HG03469 (cell line): ENCODE measurements around the gene NRP2.

Experiments used
- ATAC-seq: cut with Tn5 transposase; IDR thresholded peaks from one replicate; pipeline ENCODE4 v1.9.1; 2021; ENCODE audit warnings: mild to moderate bottlenecking, moderate library complexity, moderate number of reproducible peaks; ENCODE audit not compliant: unreplicated experiment

The NRP2 gene

DNA sequence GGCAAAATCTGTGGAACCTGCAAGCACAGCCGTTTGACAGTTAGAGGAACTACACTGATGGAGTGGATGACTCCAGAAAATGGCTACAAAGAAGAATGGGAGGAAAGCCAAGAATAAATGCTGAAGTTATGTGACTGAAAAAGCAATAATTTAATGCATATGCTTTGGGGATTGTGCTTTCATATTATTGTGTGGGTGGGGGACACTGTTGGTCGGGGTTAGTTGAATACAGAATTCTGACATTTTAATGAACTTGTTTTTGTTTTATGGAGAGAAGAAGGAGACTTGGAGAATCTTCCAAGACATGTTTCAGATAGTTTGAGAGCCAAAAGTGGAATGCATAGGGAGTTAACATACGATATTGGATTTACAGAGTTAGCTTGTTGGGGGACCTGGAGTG is 68.5 kb downstream of the NRP2 start:
- no peak for ATAC-seq

DNA sequence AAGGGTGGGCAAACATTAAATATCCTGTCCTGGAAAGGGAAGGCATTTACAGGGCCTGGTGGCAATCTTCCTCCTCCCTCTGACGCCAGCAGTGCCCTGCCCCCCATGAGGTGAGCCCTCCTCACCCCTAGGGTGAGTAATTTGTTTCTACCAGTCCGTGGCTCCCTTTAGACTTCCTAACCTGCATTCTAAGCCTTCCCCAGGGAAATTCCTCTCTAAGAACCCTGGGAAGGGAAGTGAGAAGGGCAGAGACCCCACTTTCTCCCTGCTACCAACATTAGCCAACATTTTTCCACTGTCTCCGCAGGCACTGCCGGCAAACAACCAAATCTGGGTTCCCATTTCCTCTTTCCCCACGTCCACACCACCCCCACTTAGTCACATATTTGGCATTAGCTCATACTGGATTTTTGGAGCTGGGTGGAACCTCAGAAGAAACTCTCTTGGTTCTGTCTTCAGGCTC is 69.3 kb downstream of the NRP2 start:
- ATAC-seq, result no peak

DNA sequence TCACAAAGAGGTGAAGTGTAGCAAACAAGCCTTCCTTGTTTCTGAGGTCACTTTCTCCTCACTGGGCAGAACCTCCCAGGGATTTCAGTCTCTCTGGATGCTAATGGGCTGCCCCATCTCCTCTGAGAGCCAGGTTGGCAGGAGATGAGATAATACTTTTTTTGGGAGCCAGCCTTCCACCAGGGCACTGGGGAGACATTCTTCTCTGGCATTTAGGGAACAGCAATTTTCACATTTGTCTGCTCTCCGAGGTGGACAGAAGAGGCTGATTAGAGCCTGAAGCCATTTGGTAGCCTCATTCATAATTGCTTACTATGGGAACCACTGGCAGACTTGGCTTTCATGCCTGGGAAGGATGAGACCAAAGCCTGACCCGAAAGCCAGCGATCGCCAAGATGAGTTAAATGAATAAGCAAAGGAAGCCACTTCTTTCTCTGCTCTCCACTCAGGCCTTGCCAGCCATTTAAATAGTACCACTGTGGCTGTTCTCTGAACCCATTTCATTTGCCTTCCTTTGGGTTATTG is 70.1 kb downstream of the NRP2 start:
- no peak for ATAC-seq

DNA sequence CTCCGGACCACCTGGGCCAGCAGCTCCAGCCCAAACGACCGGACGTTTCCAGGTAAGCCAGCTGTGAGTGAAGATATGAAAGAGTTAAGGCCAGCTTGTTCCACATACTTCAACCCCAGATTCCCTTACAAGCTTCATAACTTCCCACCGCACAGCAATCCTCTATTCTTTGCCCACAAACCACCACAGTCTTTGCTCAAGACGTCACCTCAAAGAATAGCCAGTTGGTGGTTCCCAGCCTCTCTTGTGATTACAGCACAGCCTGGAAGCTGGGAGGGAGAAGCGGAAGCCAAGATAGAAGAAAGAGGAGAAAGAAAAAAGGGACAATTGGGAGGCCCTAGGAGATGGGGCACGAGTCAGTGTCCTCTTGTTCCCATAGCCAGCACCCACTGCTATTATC is 70.6 kb downstream of the NRP2 start:
- no peak for ATAC-seq

DNA sequence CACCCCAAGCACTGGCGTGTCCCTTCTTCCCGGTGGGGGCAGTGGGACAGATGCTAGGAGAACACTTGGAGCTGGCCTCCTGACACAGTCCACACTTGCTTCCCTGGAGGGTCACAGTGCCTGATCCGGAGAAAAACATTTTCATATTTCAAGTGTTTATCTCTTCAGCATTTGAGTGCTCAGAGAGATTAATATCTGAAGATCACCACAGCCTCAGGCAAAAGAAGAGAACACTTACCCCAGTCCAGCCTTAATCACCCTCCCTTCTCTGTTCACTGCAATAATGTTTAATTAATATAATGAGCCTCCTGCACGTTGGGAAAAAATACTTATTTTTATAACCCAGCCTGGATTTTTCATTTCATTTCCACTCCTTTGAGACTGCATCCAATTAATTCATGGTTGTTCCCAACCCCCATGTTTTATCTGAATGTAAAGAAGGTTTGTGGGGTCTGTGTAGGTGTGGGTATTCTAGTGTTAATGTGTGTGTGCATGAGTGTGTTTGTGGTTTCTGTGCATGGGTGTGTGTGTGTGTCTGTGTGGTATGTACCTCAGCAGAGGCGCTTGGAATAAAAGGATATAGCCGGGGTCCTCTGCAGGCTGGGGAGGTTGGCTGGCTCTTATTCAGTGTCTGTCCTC is 72.1 kb downstream of the NRP2 start:
- ATAC-seq, result no peak

DNA sequence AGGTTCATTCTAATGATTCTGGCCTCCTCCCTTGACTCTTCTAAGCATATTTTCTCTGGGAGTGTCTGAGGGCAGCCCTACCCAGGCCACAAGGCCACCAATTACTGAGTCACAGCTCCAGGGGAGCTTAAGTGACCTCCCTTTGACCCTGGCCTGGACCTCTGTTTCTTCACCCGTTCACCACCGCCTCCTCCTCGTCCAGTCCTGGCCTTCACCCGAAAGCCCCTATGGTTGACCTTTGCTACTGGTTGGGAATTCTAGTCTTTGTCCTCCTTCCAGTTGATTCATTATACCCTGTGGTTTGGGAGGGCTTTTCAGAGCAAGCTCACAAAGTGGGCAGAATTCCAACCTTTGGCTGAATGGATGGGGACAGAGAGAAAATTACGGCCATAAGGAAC is 72.6 kb downstream of the NRP2 start:
- no peak for ATAC-seq

DNA sequence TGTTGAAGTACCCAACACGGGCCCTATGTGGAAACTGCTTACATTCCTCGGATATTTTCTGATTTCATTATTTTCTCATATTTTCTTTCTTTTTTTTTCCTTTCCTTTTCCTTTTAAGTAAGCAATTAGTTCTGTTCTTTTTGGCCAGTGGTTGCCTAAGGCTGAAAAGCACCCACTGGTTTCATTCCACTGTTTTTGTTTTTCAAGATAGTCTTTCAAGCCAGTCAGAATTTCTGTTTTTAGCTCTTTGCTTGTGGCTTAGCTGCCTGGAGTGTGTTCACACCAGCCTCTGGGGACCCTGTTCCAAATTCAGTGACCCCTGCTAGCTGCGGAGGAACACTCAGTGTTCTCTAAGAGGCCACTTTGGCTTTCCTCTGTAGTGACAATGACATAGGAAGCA is 73.6 kb downstream of the NRP2 start:
- ATAC-seq, result no peak

DNA sequence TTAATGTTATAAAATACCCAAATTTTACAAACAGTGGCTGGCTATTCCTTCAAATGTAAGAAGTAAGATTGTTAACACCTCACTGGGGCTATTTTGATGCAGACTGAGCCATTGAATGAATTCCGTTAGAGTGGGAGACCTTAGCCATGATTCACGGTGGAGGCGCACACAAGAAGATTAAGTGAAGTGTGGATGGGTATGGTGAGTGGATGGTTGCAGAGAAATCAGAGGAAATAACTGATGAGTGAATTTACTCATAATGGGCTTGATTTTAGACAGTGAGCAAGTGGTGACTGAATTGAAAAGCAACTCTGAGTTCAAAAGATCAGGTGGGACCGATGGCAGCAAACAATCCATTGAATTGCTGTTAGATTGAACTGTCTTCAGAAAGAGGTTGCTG is 75.0 kb downstream of the NRP2 start:
- ATAC-seq, result no peak

DNA sequence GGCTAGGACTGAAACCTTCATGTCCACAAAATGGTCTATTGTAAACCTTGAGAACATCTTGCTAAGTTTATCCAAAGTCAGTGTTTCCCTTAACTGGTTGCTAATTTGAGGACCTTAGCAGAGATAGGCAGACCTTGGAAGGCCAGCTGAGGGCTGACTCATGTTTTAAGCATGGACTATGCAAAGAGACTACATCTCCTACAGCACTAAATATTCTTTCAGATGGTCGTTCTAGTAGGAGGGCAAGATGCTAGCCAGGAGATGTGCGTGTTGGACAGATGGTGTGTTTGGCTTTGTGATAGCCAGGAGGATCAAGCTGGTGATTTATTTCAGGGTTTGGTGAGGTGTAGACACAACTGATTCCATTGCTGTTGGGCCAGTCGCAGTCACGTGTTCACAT is 75.8 kb downstream of the NRP2 start:
- ATAC-seq, result no peak

DNA sequence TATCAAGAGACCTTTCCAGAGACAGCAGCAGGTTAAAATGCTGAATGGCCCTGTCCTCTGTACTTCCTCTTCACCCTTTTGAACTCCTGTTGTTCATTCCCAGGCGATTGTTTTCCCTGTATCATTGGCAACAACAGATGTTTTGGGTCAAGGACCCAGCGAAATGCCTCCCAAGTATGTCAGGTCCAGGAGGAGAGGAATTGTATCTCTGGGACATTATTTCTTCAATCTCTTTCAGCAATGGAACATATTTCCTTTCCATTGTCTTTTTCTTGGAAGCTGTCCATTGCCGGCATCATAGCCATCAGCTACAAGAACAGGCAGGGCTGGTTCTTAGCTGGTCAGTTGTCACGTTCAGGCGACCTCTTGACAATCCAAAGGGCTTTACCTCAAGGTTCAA is 76.2 kb downstream of the NRP2 start:
- ATAC-seq, result no peak

DNA sequence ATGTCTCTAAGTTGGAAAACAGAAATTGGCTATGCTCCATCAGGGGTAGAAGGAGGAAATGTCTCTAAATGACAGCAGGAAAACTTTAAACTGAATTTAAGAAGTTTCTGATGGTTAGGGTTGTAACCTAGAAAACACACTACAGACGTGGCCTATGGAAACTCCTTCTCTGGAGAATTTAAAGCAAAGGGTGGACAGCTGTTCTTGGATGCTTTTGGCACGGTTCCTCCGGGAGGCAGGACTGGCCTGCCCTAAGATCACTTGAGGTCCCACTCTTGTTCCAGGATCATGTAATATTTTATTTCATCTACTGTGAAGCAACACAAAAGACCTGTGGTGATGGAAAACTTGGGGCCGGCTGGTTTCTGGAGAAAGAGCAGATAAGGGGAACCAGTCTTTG is 77.0 kb downstream of the NRP2 start:
- ATAC-seq, result no peak

DNA sequence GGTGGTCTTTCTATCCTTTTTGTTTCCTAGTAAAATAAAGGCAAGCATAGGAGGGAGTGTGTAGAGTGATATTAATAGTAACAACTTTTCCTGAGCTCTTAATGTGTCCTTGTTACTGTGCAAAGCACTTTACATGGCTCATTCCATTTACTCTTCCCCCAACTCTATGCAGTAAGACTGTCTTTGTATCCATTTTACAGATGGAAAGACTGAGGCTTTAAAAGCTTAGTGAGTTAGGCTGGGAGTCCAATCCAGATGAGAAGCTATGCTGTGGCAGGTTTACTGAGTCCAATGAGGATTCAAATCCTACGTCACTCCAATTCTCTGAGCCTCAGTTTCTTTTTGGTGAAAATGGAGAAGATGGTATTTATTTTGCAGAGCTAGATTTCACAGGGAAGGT is 77.4 kb downstream of the NRP2 start:
- no peak for ATAC-seq

DNA sequence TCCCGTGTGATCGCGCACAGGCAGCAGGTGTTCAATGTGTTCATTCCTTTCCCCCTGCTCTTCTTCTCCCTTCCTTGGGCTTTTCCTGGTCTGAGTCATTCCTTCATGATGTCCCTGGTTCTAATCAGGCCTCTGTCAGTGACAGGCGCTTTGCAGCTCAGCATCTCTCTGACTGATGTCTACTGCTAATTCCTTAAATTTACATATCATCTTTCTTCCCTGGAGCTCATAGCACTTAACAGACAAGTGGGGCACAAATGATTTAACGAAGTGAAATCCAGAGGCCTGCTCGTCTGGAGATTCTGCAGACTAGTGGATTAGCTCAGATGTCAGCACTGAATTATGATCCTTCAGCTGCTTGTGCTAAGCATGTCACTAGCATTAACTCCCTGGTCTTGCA is 77.9 kb downstream of the NRP2 start:
- ATAC-seq, result no peak

DNA sequence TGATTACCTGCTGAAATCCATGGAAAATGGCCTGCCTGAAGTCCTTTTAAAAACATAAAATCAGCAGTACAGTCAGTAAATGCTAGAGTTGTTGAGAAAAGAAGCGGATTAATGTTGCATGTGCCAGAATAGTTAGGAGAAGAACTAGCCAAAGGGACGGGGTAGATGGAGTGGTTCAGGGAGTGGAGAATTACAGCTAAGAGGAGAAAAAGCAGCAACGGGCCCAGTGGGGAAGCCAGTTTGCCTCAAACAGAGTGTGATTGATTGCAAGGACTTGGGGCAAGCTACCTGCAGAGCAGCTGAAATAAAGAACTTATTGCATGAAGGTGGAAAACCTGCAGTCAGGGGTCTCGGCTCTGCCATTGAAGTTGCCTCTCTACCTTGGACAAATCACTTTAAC is 79.1 kb downstream of the NRP2 start:
- ATAC-seq, result no peak

DNA sequence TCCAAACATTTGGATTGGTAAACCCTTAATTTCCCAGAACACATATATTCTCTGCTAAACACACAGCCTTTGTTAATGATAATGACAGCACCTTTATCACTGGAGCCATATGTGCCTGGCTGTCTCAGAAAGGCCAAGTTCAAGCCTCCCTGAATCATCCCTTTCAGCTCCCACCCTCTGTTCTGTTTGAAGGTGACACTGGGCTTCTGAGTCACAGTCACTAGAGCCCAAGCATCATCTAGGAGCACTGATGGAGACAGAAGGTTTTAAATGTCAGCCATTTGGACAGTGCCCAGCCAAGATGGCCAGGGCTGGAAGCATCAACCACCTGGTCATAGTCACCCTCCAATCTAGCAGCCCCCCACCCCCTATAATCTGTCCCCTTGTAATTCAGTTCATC is 80.6 kb downstream of the NRP2 start:
- ATAC-seq, result no peak

DNA sequence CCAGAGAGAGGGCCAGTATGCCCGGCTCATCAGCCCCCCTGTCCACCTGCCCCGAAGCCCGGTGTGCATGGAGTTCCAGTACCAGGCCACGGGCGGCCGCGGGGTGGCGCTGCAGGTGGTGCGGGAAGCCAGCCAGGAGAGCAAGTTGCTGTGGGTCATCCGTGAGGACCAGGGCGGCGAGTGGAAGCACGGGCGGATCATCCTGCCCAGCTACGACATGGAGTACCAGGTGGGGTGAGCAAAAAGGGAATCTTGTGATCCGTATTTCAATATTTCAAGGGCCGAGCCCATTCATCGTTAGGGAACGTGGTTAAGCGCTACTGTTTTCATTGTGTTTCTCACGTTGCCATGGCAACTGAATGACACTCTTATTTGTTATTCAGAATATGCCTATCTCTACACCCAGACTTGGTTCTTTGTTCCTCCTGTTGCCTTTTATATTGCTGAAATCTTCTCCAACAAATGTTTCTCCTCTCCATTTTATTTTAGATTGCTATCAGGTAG is 81.5 kb downstream of the NRP2 start:
- no peak for ATAC-seq

DNA sequence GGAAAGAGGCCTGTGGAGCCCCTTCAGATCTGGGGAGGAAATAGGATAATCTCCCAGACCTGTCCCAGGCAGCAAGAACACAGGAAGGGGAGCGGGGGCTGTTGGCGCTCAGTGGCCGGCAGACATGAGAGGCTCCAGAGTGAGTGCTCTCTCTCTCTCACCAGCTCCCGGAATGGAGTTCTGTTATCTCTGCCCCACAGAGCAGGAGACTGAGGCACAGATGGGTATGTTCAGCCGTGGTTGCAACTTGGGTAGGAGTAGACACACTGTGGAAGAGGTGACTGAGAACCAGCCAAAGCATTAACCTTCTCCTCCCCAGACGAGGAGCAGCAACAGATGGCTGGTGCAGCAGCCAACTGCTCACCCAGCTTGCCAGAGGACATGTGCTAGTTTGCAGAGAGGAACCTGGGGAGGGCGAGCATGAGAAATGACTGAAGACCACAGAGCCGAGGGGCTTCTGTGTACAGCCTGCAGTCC is 82.0 kb downstream of the NRP2 start:
- ATAC-seq, result no peak

DNA sequence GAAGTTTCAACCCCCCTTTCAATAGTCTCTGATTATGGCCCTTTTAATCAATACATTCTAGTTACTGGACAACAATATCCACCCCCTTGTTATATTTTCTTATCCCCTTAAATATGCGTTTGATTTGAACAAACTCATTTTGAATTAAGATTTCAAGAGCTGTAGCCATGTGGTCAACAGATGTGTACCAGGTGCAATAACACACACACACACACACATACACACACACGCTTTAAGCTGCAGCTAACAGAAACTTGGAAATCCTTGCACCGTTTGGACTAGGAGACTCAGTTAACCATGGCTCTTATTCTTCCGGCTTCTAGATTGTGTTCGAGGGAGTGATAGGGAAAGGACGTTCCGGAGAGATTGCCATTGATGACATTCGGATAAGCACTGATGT is 82.8 kb downstream of the NRP2 start:
- no peak for ATAC-seq

DNA sequence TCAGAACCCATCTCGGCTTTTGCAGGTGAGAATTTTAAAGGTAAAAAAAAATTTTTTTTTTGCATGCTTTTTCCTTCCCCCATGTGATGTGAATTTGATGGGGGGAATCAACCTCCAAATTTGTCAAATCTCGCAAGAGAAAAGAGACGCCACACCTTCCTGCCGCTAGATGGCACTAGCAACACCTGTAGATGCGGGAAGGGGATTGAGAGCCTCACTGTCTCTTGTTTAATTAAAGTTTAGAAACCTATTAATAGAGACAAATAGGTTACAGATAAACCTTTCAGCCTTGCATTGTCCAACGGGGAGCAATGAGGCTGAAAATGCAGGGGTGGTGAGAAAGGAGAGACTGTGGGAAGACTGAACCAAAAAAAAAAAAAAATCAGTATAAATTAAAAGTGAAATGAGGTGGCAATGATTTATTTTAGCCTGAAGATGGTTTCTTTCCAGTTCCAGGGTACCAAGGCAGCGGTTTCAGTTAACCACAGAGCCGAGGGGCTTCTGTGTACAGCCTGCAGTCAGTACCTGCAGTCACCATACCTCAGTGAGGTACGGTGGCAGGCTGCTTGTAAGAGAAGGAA is 84.6 kb downstream of the NRP2 start:
- no peak for ATAC-seq

DNA sequence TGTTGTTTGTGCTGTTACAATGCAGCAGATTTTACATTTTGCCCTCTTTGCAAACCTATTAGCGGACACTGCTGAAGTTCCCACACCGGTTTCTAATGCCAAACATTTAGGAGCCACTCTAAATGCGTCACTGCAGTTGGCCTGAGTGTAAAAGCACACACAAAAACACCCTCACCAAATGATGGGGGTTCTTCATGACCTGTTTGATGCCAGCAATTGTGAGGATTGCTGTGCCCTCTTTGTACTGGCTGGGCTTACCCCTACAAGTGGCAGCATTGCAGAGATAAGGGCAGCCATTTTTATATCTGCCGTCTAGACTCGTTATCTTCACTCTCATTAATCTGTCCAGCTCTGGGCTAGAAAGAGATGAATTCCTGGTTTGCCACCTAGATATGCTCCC is 85.3 kb downstream of the NRP2 start:
- ATAC-seq, result no peak

DNA sequence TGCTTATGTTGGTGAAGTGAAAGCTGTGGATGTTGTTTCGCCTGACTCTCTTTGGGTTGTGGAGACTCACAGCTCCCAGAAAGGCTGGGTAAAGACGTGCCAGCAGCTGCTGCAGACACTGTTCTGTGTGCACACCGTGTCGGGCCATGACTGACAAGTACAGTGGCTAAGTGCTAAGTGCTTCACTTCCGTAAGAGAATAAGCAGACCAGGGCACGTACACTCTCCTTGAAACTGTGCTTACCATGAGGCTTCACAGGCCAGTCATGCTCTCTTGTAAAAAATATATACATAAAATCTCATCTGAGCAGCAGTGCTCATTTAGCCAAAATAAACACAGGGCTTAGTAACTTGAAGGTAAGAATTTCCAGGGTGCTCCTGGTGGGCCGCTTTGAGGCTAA is 86.0 kb downstream of the NRP2 start:
- ATAC-seq, result no peak

DNA sequence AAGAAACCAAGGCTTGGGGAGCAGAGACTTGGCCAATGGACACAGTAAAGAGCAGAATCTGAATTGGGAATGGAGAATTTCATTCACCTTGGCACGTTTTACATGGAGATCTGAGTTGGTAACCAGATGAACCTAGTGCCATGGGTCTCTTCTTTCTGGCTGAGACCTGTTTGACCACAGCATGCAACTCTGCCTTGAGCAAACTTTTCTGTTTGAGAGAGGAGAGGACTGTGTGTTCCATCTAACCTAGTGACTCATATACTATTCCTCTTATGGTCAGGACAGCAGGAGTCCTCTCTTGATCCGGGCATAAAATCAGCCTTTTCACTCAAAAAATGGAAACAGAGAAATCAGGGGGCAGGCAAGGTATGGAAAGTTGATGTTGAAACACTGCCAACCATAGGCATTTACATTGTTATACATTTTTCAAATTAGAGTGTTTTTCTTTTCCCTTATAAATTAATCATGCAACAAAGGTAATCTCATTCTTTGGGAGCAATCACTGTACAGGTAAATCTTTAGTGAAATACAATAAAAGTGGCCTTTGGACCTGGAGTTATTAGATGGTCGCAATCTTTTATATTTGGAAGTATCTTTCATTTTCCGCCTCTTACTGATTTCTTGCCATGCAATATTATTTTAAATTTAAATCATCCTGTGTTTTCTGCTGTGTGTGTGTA is 86.7 kb downstream of the NRP2 start:
- no peak for ATAC-seq
